ENCODE data around the gene CPNE5.

Gene CPNE5

DNA sequence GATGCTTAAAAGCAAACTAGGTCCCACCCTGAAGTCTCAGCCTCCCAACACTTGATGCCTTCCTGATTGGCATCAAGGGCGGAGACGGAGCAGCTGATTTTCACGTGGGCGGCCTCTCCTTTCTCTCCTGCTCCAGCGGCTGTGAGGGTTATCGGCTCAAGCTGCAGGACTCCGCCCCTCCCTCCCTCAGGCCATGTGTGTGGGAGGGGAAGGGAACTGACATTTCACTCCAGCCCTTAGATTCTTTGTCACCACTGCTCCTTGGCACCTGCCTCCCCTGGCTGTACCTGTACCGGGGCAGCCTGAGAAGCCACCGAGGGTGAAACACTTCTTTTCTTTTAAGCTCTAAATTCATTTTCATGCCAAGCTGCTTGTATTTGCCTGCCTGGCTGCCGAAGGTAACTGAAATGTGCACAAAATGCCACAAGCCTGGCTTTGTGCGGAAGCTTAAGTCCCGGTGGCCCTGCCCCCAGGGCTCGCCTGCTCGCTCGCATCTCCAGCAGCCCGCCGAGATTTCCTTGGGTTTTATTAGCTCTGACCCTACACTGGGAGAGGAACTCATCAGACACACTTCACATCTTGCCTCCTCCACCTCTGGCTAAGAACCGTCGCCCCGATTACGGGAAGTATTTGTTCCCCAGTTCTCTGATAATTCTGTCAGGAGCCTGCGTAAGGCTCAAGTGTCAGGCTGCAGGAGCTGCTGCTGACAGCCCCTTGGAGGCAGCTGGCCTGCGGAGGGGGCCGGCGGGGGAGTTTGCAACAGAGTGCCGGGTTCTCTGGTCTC, 9.6 kb upstream of the CPNE5 start:
- no peaks in the 10 kb centered on the region for H3K27me3 ChIP-seq (ENCODE audit: insufficient read depth, poor library complexity, severe bottlenecking)
- ATAC-seq (ENCODE audit: low read depth) (no peak), DNase-seq (ENCODE audit: low spot score) (no peak)
- peaks cover 12% of the 10 kb centered on the region for H3K4me1 ChIP-seq (ENCODE audit: insufficient read depth, poor library complexity, severe bottlenecking)
- H3K27ac ChIP-seq (ENCODE audit: poor library complexity, severe bottlenecking), result no peak overlapping the region
- H3K9me3 ChIP-seq (ENCODE audit: severe bottlenecking), result no peaks in the 10 kb centered on the region
- TF ChIP-seq, protein P1, sequence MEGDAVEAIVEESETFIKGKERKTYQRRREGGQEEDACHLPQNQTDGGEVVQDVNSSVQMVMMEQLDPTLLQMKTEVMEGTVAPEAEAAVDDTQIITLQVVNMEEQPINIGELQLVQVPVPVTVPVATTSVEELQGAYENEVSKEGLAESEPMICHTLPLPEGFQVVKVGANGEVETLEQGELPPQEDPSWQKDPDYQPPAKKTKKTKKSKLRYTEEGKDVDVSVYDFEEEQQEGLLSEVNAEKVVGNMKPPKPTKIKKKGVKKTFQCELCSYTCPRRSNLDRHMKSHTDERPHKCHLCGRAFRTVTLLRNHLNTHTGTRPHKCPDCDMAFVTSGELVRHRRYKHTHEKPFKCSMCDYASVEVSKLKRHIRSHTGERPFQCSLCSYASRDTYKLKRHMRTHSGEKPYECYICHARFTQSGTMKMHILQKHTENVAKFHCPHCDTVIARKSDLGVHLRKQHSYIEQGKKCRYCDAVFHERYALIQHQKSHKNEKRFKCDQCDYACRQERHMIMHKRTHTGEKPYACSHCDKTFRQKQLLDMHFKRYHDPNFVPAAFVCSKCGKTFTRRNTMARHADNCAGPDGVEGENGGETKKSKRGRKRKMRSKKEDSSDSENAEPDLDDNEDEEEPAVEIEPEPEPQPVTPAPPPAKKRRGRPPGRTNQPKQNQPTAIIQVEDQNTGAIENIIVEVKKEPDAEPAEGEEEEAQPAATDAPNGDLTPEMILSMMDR (IDR thresholded peaks at IDR 0.05; ENCODE audit: poor library complexity, severe bottlenecking), result no peak
- H3K36me3 ChIP-seq (ENCODE audit: low read depth), result peaks cover 5% of the 10 kb centered on the region
- H3K4me3 ChIP-seq (ENCODE audit: severe bottlenecking), result no peak overlapping the region

GRCh38 chr6:36847991-36848390, 8.7 kb upstream of the CPNE5 start:
- TF ChIP-seq, protein P1 (IDR thresholded peaks at IDR 0.05; ENCODE audit: poor library complexity, severe bottlenecking), result no peak
- no peak overlapping the region for H3K27ac ChIP-seq (ENCODE audit: poor library complexity, severe bottlenecking)
- DNase-seq (ENCODE audit: low spot score) (no peak), ATAC-seq (ENCODE audit: low read depth) (no peak)
- no peaks in the 10 kb centered on the region for H3K27me3 ChIP-seq (ENCODE audit: insufficient read depth, poor library complexity, severe bottlenecking)
- H3K36me3 ChIP-seq (ENCODE audit: low read depth), result no peaks in the 10 kb centered on the region; the same call in 1 of the 2 replicates
- H3K4me3 ChIP-seq (ENCODE audit: severe bottlenecking), result no peak overlapping the region
- no peaks in the 10 kb centered on the region for H3K9me3 ChIP-seq (ENCODE audit: severe bottlenecking)
- H3K4me1 ChIP-seq (ENCODE audit: insufficient read depth, poor library complexity, severe bottlenecking), result peaks cover 3% of the 10 kb centered on the region

DNA sequence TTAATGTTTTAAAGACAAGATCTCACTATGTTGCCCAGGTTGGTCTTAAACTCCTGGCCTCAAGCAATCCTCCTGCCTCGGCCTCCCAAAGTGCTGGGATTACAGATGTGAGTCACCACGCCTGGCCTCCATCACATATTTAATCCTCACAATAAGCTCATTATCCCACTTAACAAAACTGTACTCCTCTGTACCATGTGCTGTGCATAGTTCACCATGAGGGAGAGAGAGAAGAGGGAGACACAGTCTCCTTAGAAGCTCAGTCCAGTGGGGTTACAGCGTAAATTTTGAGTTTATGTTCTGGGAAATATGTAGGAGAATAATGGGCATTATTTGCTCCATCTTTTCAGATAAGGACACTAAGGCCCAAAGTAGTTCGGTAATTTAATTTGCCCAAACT, 7.9 kb upstream of the CPNE5 start:
- H3K4me3 ChIP-seq (ENCODE audit: severe bottlenecking), result no peak overlapping the region
- DNase-seq (ENCODE audit: low spot score) (no peak), ATAC-seq (ENCODE audit: low read depth) (no peak)
- no peaks in the 10 kb centered on the region for H3K36me3 ChIP-seq (ENCODE audit: low read depth)
- H3K9me3 ChIP-seq (ENCODE audit: severe bottlenecking), result no peaks in the 10 kb centered on the region
- no peaks in the 10 kb centered on the region for H3K27me3 ChIP-seq (ENCODE audit: insufficient read depth, poor library complexity, severe bottlenecking)
- no peak overlapping the region for H3K27ac ChIP-seq (ENCODE audit: poor library complexity, severe bottlenecking)
- H3K4me1 ChIP-seq (ENCODE audit: insufficient read depth, poor library complexity, severe bottlenecking), result no peaks in the 10 kb centered on the region
- TF ChIP-seq, protein P1 (IDR thresholded peaks at IDR 0.05; ENCODE audit: poor library complexity, severe bottlenecking), result no peak

- DNase-seq (ENCODE audit: low spot score) (no peak), ATAC-seq (ENCODE audit: low read depth) (no peak)
- Histone ChIP-seq H3K36me3 (ENCODE audit: low read depth) (no peaks in the 10 kb centered on the region), H3K4me1 (ENCODE audit: insufficient read depth, poor library complexity, severe bottlenecking) (no peaks in the 10 kb centered on the region), H3K27me3 (ENCODE audit: insufficient read depth, poor library complexity, severe bottlenecking) (peaks cover 5% of the 10 kb centered on the region), H3K9me3 (ENCODE audit: severe bottlenecking) (no peaks in the 10 kb centered on the region), H3K27ac (ENCODE audit: poor library complexity, severe bottlenecking) (no peak overlapping the region), H3K4me3 (ENCODE audit: severe bottlenecking) (no peak overlapping the region)
- TF ChIP-seq, protein P1 (IDR thresholded peaks at IDR 0.05; ENCODE audit: poor library complexity, severe bottlenecking), result no peak
Measured at GRCh38 chr6:36845233-36845632, 6.0 kb upstream of the CPNE5 start.

Measured in RWPE2 (cell line).